Endothelial cell (in vitro differentiated cells): ENCODE measurements around the gene LEKR1. TPM values are rescaled to one million over a fixed set of nuclear protein-coding genes. Genes with fewer than 3 reads are reported as not detected.

Experiments used
- DNase-seq: peaks from one replicate; pipeline ENCODE4 v3.0.0; 2021; ENCODE audit warnings: low spot score
- H3K27ac Mint-ChIP-seq: one replicate; pipeline ENCODE4 v1.8.0; 2021; ENCODE audit warnings: mixed read lengths, inconsistent platforms; ENCODE audit not compliant: unreplicated experiment
- H3K27me3 Mint-ChIP-seq: one replicate; pipeline ENCODE4 v1.8.0; 2021; ENCODE audit warnings: mild to moderate bottlenecking, moderate library complexity, mixed read lengths, inconsistent platforms; ENCODE audit not compliant: unreplicated experiment
- H3K36me3 Mint-ChIP-seq: one replicate; pipeline ENCODE4 v1.8.0; 2021; ENCODE audit warnings: mild to moderate bottlenecking, low read depth, mixed read lengths, inconsistent platforms; ENCODE audit not compliant: unreplicated experiment
- H3K4me1 Mint-ChIP-seq: one replicate; pipeline ENCODE4 v1.8.0; 2021; ENCODE audit warnings: mild to moderate bottlenecking, mixed read lengths, inconsistent platforms; ENCODE audit not compliant: unreplicated experiment
- H3K4me3 Mint-ChIP-seq: one replicate; pipeline ENCODE4 v1.8.0; 2021; ENCODE audit warnings: mild to moderate bottlenecking, mixed read lengths, inconsistent platforms; ENCODE audit not compliant: unreplicated experiment
- H3K9me3 Mint-ChIP-seq: one replicate; pipeline ENCODE4 v1.8.0; 2021; ENCODE audit warnings: mixed read lengths, inconsistent platforms; ENCODE audit not compliant: unreplicated experiment
- CTCF ChIP-seq: fragments of 200-600 bp; sonication (generic); IDR thresholded peaks from one replicate; pipeline ENCODE4 v1.5.0; 2021; ENCODE audit warnings: antibody characterized with exemption; ENCODE audit not compliant: unreplicated experiment
- total RNA-seq: library from RNA; stranded (reverse); fragmentation: NEBNext Ultra II Directional; extraction: Animal tissue kit (Norgen Biotek cat#: 25700); gene quantifications from one replicate; pipeline ENCODE4 v1.2.1, GENCODE V29; 2021; ENCODE audit not compliant: unreplicated experiment

Gene LEKR1
- total RNA-seq, 1 donor from 2014 or later = 0.18 TPM

- no peak for DNase-seq
Measured at GRCh38 chr3:157078811-157079185, 252.6 kb downstream of the LEKR1 start.

GRCh38 chr3:157079676-157080369, 253.7 kb downstream of the LEKR1 start:
- Mint-ChIP-seq H3K27me3 (peaks cover 10% of the 10 kb centered on the region), H3K36me3 (no peaks in the 10 kb centered on the region), H3K9me3 (no peaks in the 10 kb centered on the region), H3K4me1 (peaks cover 11% of the 10 kb centered on the region), H3K27ac (no peak overlapping the region), H3K4me3 (no peak overlapping the region)
- no peak for TF ChIP-seq CTCF
- no peak for DNase-seq

More at GRCh38 chr3:157078811-157079185, 252.6 kb downstream of the LEKR1 start:
- Mint-ChIP-seq H3K4me1 (peaks cover 11% of the 10 kb centered on the region), H3K4me3 (no peak overlapping the region), H3K27ac (no peak overlapping the region), H3K36me3 (no peaks in the 10 kb centered on the region), H3K27me3 (peaks cover 9% of the 10 kb centered on the region), H3K9me3 (no peaks in the 10 kb centered on the region)
- no peak for TF ChIP-seq CTCF

GRCh38 chr3:157081626-157082210, 255.6 kb downstream of the LEKR1 start:
- H3K27ac Mint-ChIP-seq = peak overlapping the region; percentile 59
- peak; percentile 99 for TF ChIP-seq CTCF
- H3K9me3 Mint-ChIP-seq = no peaks in the 10 kb centered on the region
- peaks cover 12% of the 10 kb centered on the region for H3K4me1 Mint-ChIP-seq
- peaks cover 12% of the 10 kb centered on the region for H3K27me3 Mint-ChIP-seq
- peak; percentile 99 for DNase-seq
- H3K36me3 Mint-ChIP-seq = no peaks in the 10 kb centered on the region
- H3K4me3 Mint-ChIP-seq = no peak overlapping the region

GRCh38 chr3:157082305-157082982, 256.3 kb downstream of the LEKR1 start:
- H3K4me3 Mint-ChIP-seq = no peak overlapping the region
- no peak overlapping the region for H3K27ac Mint-ChIP-seq
- peaks cover 12% of the 10 kb centered on the region for H3K27me3 Mint-ChIP-seq
- H3K4me1 Mint-ChIP-seq = peaks cover 19% of the 10 kb centered on the region
- no peaks in the 10 kb centered on the region for H3K9me3 Mint-ChIP-seq
- TF ChIP-seq CTCF = no peak
- no peak for DNase-seq
- no peaks in the 10 kb centered on the region for H3K36me3 Mint-ChIP-seq

GRCh38 chr3:157083824-157084223, 257.7 kb downstream of the LEKR1 start:
- Mint-ChIP-seq H3K9me3 (no peaks in the 10 kb centered on the region), H3K27me3 (peaks cover 17% of the 10 kb centered on the region), H3K27ac (no peak overlapping the region), H3K36me3 (peaks cover 4% of the 10 kb centered on the region), H3K4me3 (no peak overlapping the region), H3K4me1 (peaks cover 30% of the 10 kb centered on the region)
- no peak for DNase-seq
- TF ChIP-seq CTCF = no peak
